ENCODE measurements around the gene HEXIM1.

GRCh38 chr17:45132572-45133463, 15.5 kb upstream of the HEXIM1 start:
- TF ChIP-seq CTCF (conservative IDR thresholded peaks at IDR 0.05; ENCODE audit: low read length) (peak; percentile 73), EZH2phosphoT487 (IDR thresholded peaks at IDR 0.05; ENCODE audit: borderline replicate concordance, low read depth, low read length) (no peak)

All from OCI-LY7 (cell line).